Kidney epithelial cell (primary cell): ENCODE measurements around the gene LMTK2. TPM values are rescaled to one million over a fixed set of nuclear protein-coding genes. Genes with fewer than 3 reads are reported as not detected.

ENCODE experiments used
- DNase-seq: peaks from one replicate; pipeline ENCODE4 v3.0.0-alpha.2; 2010; ENCODE audit warnings: low read depth
- H3K27me3 ChIP-seq: 2 replicates; pipeline ENCODE4 v1.6.0; 2011; ENCODE audit warnings: low read length; ENCODE audit not compliant: control insufficient read depth, insufficient read depth
- H3K36me3 ChIP-seq: 2 replicates; pipeline ENCODE4 v1.5.1; 2011; ENCODE audit warnings: low read length; ENCODE audit not compliant: control insufficient read depth, insufficient read depth
- H3K4me3 ChIP-seq: 2 replicates; pipeline ENCODE4 v1.5.1; 2011; ENCODE audit warnings: low read depth, mild to moderate bottlenecking, control low read depth, low read length
- total RNA-seq: library from RNA; depleted of rRNA; stranded (reverse); fragments of >200 nt; gene quantifications from 2 replicates; pipeline ENCODE4 v1.2.3, GENCODE V29; 2015
- TF ChIP-seq, protein P1 (sequence below): IDR thresholded peaks from 2 replicates; pipeline ENCODE4 v1.5.1; 2011; ENCODE audit warnings: mild to moderate bottlenecking, moderate library complexity, low read length, control low read depth, inconsistent platforms; ENCODE audit not compliant: insufficient read depth, poor library complexity, severe bottlenecking

Gene LMTK2
- total RNA-seq, 1 donor from 2014 or later: 17.9 TPM

DNA sequence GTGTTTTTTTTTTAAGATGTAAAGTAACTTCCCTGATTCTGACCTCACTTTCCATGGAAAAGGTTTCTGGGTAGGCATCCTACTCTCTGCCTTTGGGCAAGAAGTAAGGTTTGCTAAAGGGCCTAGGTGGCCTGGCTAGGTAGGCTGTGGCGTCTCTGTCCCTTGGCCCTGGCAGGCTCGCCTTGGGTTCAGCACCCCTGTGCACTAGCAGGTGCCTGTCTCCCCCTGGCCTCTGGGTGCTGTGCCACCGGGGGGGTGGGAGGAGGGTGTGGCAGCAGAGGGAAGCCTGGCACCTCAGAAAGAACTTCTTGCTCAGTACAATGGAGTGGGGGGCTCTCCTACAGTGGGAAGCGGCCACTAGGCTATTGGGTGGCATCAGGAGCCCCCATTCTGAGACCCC lies 131.4 kb downstream of the LMTK2 start:
- TF ChIP-seq, protein P1, sequence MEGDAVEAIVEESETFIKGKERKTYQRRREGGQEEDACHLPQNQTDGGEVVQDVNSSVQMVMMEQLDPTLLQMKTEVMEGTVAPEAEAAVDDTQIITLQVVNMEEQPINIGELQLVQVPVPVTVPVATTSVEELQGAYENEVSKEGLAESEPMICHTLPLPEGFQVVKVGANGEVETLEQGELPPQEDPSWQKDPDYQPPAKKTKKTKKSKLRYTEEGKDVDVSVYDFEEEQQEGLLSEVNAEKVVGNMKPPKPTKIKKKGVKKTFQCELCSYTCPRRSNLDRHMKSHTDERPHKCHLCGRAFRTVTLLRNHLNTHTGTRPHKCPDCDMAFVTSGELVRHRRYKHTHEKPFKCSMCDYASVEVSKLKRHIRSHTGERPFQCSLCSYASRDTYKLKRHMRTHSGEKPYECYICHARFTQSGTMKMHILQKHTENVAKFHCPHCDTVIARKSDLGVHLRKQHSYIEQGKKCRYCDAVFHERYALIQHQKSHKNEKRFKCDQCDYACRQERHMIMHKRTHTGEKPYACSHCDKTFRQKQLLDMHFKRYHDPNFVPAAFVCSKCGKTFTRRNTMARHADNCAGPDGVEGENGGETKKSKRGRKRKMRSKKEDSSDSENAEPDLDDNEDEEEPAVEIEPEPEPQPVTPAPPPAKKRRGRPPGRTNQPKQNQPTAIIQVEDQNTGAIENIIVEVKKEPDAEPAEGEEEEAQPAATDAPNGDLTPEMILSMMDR: no peak
- Histone ChIP-seq H3K27me3 (no peaks in the 10 kb centered on the region), H3K4me3 (no peak overlapping the region), H3K36me3 (no peaks in the 10 kb centered on the region)
- DNase-seq: no peak

DNA sequence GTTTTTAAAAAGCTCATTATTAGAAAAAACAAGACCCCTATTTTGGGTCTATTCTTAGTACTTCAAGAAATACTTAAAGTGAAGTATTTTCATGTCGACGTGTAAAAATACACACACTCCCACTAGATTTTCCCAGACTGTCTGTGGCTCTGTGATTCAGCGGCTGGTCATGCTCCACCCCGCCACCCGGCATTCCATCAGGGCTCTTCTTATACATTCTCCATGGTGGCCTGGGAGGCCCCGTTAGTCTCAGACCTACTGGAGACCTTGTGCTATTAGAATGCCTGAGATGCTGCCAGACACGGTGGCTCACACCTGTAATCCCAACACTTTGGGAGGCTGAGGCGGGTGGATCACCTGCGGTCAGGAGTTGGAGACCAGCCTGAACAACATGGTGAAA lies 132.3 kb downstream of the LMTK2 start:
- H3K27me3 ChIP-seq: no peaks in the 10 kb centered on the region
- TF ChIP-seq, protein P1: no peak
- H3K36me3 ChIP-seq: peaks cover under 1% of the 10 kb centered on the region
- no peak overlapping the region for H3K4me3 ChIP-seq
- no peak for DNase-seq

DNA sequence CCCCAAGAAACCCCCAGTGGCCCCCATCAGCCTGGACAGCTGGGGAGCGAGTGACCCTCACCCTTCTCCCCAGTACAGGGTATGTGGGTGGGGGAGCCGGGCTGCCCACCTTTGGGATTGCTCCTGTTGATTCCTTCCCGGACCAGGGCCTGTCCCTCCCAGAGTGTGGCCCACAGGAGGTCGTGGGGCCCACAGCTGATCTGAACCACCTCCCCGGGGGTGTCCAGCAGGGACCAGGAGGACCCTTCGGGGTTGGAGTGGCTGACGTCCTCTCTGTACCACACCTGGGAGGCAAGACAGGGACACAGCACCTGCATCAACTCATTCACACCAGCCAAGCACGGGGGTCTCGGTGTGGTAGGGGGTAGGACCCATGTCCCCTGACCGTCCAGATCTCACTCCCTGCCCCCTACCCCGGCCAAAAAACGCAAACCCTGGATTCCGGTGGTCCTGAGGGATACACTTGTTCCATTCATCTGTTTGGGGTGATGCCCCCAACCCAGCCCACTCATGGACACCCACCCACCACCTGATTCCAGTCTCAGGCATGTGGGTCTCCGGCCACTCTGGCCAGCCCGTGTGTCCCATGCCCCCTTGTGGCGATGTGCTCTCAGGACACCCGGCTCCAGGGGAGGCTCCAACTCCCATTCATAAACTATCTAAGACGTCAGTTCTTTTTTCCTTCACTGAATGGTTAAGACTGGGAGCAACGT lies 134.5 kb downstream of the LMTK2 start:
- Histone ChIP-seq H3K27me3 (no peaks in the 10 kb centered on the region), H3K36me3 (peaks cover 2% of the 10 kb centered on the region), H3K4me3 (no peak overlapping the region)
- TF ChIP-seq, protein P1: peak; percentile 75
- DNase-seq: no peak

DNA sequence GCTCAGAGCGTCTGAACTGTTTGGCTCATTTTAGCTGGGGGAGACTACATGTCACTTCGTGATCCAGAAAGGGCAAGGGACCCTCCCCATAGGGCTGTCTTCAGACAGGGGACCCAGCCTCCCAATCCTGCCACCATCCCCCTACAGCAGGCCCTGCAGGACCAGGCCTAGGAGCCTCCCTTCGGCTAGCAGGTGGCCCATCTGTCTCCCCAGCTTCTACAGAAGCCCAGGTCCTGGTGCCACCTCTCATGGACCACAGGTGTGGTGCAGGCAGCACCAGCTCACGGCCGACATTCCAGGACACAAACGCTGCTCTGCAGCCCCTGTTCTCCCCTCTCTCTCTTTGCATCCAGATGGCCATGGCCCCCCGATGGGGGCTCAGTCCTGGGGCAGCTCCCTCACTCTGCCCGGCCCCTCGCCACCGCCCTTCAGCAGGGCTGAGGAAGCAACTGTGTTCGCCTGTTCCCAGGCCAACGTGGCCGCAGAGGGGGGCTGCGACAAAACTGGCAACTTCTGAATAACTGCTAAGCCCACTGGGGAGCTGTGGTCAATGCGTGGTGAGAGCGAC lies 135.1 kb downstream of the LMTK2 start:
- Histone ChIP-seq H3K27me3 (no peaks in the 10 kb centered on the region), H3K4me3 (no peak overlapping the region), H3K36me3 (peaks cover 2% of the 10 kb centered on the region)
- DNase-seq: no peak
- TF ChIP-seq, protein P1: no peak

DNA sequence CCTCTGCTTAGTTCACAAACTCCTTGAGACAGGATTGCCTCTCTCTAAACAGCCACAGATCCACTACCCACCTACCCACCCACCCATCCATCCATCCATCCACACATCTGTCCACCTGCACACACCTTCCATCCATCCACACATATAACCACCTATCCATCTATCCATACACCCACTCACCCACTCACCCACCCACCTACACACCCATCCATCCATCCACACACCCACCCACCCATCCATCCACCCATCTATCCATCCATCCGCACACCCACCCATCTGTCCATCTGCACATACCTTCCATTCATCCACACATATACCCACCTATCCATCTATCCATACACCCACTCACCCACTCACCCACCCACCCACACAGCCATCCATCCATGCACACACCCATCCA lies 135.7 kb downstream of the LMTK2 start:
- DNase-seq: no peak
- H3K36me3 ChIP-seq: peaks cover 2% of the 10 kb centered on the region

More for the DNA sequence above, 135.7 kb downstream of the LMTK2 start:
- Histone ChIP-seq H3K27me3 (no peaks in the 10 kb centered on the region), H3K4me3 (no peak overlapping the region)
- TF ChIP-seq, protein P1: no peak
